Neural cell (in vitro differentiated cells): ENCODE results near the gene CLDN2. TPM values are rescaled to one million over a fixed set of nuclear protein-coding genes. Genes with fewer than 3 reads are reported as not detected.

ENCODE experiments used
- H2AFZ ChIP-seq: fragments of 200-600, 300-800 bp; sonication (generic), shearing (Covaris generic); 2 replicates; pipeline ENCODE4 v1.6.0; 2014; ENCODE audit warnings: low read depth, mild to moderate bottlenecking, antibody characterized with exemption, low read length, moderate library complexity
- H3F3A ChIP-seq: fragments of 200-600 bp; shearing (Covaris generic); 2 replicates; pipeline ENCODE4 v1.6.1; 2016; ENCODE audit warnings: mild to moderate bottlenecking, moderate library complexity, mixed read lengths, antibody characterized with exemption, low read length; ENCODE audit not compliant: insufficient read depth, poor library complexity, severe bottlenecking
- H3K27ac ChIP-seq: fragments of 200-600, 300-800 bp; sonication (generic), shearing (Covaris generic); 2 replicates; pipeline ENCODE4 v1.5.1; 2014; ENCODE audit warnings: mild to moderate bottlenecking, low read length, moderate library complexity
- H3K27me3 ChIP-seq: fragments of 300-800, 200-600 bp; sonication (generic), shearing (Covaris generic); 2 replicates; pipeline ENCODE4 v1.6.0; 2014; ENCODE audit warnings: mild to moderate bottlenecking, low read depth, low read length, moderate library complexity; ENCODE audit not compliant: insufficient read depth
- H3K36me3 ChIP-seq: fragments of 300-800, 200-600 bp; sonication (generic), shearing (Covaris generic); 2 replicates; pipeline ENCODE4 v1.5.1; 2014; ENCODE audit warnings: mild to moderate bottlenecking, antibody characterized with exemption, low read length, moderate library complexity; ENCODE audit not compliant: insufficient read depth
- H3K4me2 ChIP-seq: fragments of 300-800, 200-600 bp; sonication (generic), shearing (Covaris generic); 2 replicates; pipeline ENCODE4 v1.6.0; 2014; ENCODE audit warnings: mild to moderate bottlenecking, low read length
- H3K4me3 ChIP-seq: fragments of 300-800, 200-600 bp; sonication (generic), shearing (Covaris generic); 2 replicates; pipeline ENCODE4 v1.5.1; 2014; ENCODE audit warnings: mild to moderate bottlenecking, low read length, moderate library complexity
- H3K79me2 ChIP-seq: fragments of 200-600 bp; shearing (Covaris generic); replicated peaks from 2 replicates; pipeline ENCODE4 v1.6.0; 2014; ENCODE audit warnings: mild to moderate bottlenecking, low read length, moderate library complexity; ENCODE audit not compliant: insufficient read depth
- H3K9ac ChIP-seq: fragments of 300-800, 200-600 bp; sonication (generic), shearing (Covaris generic); 2 replicates; pipeline ENCODE4 v1.6.1; 2016; ENCODE audit warnings: mild to moderate bottlenecking, low read length, mixed read lengths
- H3K9me2 ChIP-seq: fragments of 200-600 bp; shearing (Covaris generic); 2 replicates; pipeline ENCODE4 v1.6.1; 2016; ENCODE audit warnings: mild to moderate bottlenecking, low read length, mixed read lengths; ENCODE audit not compliant: insufficient read depth
- H3K9me3 ChIP-seq: fragments of 200-600, 300-800 bp; sonication (generic), shearing (Covaris generic); 2 replicates; pipeline ENCODE4 v1.6.1; 2016; ENCODE audit warnings: mild to moderate bottlenecking, mixed run types, low read length, moderate library complexity, mixed read lengths
- H4K20me1 ChIP-seq: fragments of 200-600 bp; shearing (Covaris generic); 2 replicates; pipeline ENCODE4 v1.6.1; 2016; ENCODE audit warnings: mild to moderate bottlenecking, mixed run types; ENCODE audit not compliant: insufficient read depth
- EP300 ChIP-seq: fragments of 450-650 bp; conservative IDR thresholded peaks from 2 replicates; pipeline ENCODE4 v1.6.1; 2014; ENCODE audit warnings: antibody characterized with exemption, mild to moderate bottlenecking, moderate library complexity; ENCODE audit not compliant: poor library complexity, severe bottlenecking
- EZH2 ChIP-seq: fragments of 200-600, 300-800 bp; shearing (Covaris generic), sonication (generic); IDR thresholded peaks from 2 replicates; pipeline ENCODE4 v1.6.1; 2014; ENCODE audit warnings: antibody characterized with exemption, low read length, borderline replicate concordance, mild to moderate bottlenecking; ENCODE audit not compliant: insufficient read depth, poor library complexity, severe bottlenecking
- MXI1 ChIP-seq: fragments of 450-650 bp; conservative IDR thresholded peaks from 2 replicates; pipeline ENCODE4 v1.6.1; 2014; ENCODE audit warnings: antibody characterized with exemption, mild to moderate bottlenecking; ENCODE audit not compliant: poor library complexity, severe bottlenecking
- POLR2AphosphoS5 ChIP-seq: IDR thresholded peaks from 2 replicates; pipeline ENCODE4 v1.6.1; 2012
- RAD21 ChIP-seq: fragments of 450-650 bp; conservative IDR thresholded peaks from 2 replicates; pipeline ENCODE4 v1.6.1; 2014; ENCODE audit warnings: antibody characterized with exemption, mild to moderate bottlenecking, moderate library complexity
- SMC3 ChIP-seq: fragments of 450-650 bp; conservative IDR thresholded peaks from 2 replicates; pipeline ENCODE4 v1.6.1; 2014; ENCODE audit warnings: antibody characterized with exemption, mild to moderate bottlenecking, moderate library complexity; ENCODE audit not compliant: poor library complexity
- TAF1 ChIP-seq: IDR thresholded peaks from 2 replicates; pipeline ENCODE4 v1.6.1; 2012; ENCODE audit warnings: low read depth
- polyA plus RNA-seq: library from polyadenylated mRNA; depleted of rRNA; stranded (reverse); fragments of >200 nt; gene quantifications from 2 replicates; pipeline ENCODE4 v1.2.3, GENCODE V29; 2014
- TF ChIP-seq, protein P1 (sequence below): IDR thresholded peaks from 2 replicates; pipeline ENCODE4 v1.6.1; 2012; ENCODE audit warnings: borderline replicate concordance
- TF ChIP-seq, protein P2 (sequence below): fragments of 450-650 bp; IDR thresholded peaks from 2 replicates; pipeline ENCODE4 v1.5.1; 2014; ENCODE audit warnings: antibody characterized with exemption, mild to moderate bottlenecking, moderate library complexity; ENCODE audit not compliant: poor library complexity, severe bottlenecking

Gene CLDN2
- polyA plus RNA-seq, 1 donor from 2014 or later: not detected

DNA sequence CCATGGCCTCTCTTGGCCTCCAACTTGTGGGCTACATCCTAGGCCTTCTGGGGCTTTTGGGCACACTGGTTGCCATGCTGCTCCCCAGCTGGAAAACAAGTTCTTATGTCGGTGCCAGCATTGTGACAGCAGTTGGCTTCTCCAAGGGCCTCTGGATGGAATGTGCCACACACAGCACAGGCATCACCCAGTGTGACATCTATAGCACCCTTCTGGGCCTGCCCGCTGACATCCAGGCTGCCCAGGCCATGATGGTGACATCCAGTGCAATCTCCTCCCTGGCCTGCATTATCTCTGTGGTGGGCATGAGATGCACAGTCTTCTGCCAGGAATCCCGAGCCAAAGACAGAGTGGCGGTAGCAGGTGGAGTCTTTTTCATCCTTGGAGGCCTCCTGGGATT lies 8.0 kb downstream of the CLDN2 start:
- H3K4me2 ChIP-seq: no peak overlapping the region
- H4K20me1 ChIP-seq: no peaks in the 10 kb centered on the region
- no peaks in the 10 kb centered on the region for H3K9me3 ChIP-seq
- H2AFZ ChIP-seq: no peak overlapping the region
- H3K36me3 ChIP-seq: no peaks in the 10 kb centered on the region
- no peaks in the 10 kb centered on the region for H3K79me2 ChIP-seq
- no peak overlapping the region for H3K9ac ChIP-seq
- H3K27ac ChIP-seq: no peak overlapping the region
- no peaks in the 10 kb centered on the region for H3F3A ChIP-seq
- H3K9me2 ChIP-seq: no peaks in the 10 kb centered on the region
- TF ChIP-seq EZH2 (no peak), POLR2AphosphoS5 (no peak), EP300 (no peak), SMC3 (no peak), MXI1 (no peak), RAD21 (no peak), TAF1 (no peak)
- TF ChIP-seq, protein P1, sequence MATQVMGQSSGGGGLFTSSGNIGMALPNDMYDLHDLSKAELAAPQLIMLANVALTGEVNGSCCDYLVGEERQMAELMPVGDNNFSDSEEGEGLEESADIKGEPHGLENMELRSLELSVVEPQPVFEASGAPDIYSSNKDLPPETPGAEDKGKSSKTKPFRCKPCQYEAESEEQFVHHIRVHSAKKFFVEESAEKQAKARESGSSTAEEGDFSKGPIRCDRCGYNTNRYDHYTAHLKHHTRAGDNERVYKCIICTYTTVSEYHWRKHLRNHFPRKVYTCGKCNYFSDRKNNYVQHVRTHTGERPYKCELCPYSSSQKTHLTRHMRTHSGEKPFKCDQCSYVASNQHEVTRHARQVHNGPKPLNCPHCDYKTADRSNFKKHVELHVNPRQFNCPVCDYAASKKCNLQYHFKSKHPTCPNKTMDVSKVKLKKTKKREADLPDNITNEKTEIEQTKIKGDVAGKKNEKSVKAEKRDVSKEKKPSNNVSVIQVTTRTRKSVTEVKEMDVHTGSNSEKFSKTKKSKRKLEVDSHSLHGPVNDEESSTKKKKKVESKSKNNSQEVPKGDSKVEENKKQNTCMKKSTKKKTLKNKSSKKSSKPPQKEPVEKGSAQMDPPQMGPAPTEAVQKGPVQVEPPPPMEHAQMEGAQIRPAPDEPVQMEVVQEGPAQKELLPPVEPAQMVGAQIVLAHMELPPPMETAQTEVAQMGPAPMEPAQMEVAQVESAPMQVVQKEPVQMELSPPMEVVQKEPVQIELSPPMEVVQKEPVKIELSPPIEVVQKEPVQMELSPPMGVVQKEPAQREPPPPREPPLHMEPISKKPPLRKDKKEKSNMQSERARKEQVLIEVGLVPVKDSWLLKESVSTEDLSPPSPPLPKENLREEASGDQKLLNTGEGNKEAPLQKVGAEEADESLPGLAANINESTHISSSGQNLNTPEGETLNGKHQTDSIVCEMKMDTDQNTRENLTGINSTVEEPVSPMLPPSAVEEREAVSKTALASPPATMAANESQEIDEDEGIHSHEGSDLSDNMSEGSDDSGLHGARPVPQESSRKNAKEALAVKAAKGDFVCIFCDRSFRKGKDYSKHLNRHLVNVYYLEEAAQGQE: no peak
- TF ChIP-seq, protein P2, sequence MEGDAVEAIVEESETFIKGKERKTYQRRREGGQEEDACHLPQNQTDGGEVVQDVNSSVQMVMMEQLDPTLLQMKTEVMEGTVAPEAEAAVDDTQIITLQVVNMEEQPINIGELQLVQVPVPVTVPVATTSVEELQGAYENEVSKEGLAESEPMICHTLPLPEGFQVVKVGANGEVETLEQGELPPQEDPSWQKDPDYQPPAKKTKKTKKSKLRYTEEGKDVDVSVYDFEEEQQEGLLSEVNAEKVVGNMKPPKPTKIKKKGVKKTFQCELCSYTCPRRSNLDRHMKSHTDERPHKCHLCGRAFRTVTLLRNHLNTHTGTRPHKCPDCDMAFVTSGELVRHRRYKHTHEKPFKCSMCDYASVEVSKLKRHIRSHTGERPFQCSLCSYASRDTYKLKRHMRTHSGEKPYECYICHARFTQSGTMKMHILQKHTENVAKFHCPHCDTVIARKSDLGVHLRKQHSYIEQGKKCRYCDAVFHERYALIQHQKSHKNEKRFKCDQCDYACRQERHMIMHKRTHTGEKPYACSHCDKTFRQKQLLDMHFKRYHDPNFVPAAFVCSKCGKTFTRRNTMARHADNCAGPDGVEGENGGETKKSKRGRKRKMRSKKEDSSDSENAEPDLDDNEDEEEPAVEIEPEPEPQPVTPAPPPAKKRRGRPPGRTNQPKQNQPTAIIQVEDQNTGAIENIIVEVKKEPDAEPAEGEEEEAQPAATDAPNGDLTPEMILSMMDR: no peak
- no peaks in the 10 kb centered on the region for H3K27me3 ChIP-seq
- no peak overlapping the region for H3K4me3 ChIP-seq

DNA sequence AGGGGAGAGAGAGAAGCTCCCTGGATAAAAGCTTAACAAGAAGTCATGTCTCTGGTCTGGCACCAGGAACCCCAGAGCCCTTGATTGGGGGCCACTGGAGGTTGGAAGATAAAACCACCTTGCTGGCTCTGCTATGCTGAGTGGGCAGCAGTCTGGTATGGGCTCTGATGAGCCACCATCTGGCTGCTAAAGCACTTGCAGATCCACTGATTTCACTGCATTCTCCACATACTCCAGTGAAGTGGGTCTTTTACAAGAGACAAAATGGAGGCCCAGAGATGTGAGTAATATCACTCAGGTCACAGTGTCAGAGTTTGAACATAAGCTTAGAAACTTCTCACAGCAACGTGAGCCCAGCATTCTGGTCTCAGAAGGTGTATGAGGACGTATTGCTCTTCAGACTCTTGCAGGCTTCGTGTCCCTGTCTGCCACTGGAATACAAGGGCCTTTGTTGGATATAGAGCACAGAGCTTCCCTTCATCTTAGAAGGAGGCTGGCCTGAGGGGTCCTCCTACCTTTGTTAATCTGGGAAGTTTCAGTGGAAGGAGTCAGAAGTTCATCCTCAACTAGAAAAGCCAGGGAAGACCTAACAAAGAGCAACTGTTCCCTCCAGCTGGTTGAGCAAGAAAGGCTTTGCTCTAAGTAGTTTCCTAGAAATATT lies 11.8 kb downstream of the CLDN2 start:
- H3K4me2 ChIP-seq: no peak overlapping the region
- no peaks in the 10 kb centered on the region for H3K9me3 ChIP-seq
- no peaks in the 10 kb centered on the region for H3K27me3 ChIP-seq
- H3K4me3 ChIP-seq: no peak overlapping the region
- no peaks in the 10 kb centered on the region for H3K79me2 ChIP-seq
- no peaks in the 10 kb centered on the region for H3K36me3 ChIP-seq
- H4K20me1 ChIP-seq: no peaks in the 10 kb centered on the region
- H3F3A ChIP-seq: no peaks in the 10 kb centered on the region
- no peaks in the 10 kb centered on the region for H3K9me2 ChIP-seq
- TF ChIP-seq RAD21: no peak
- TF ChIP-seq, protein P2: no peak
- no peak for TF ChIP-seq EP300
- TF ChIP-seq, protein P1: no peak
- TF ChIP-seq TAF1: no peak
- no peak for TF ChIP-seq POLR2AphosphoS5
- TF ChIP-seq MXI1: no peak
- no peak for TF ChIP-seq SMC3
- no peak overlapping the region for H2AFZ ChIP-seq
- no peak overlapping the region for H3K9ac ChIP-seq
- H3K27ac ChIP-seq: no peak overlapping the region
